Nephron (organoid): ENCODE data around the gene RSAD1.

ENCODE experiments used
- H3K27ac Mint-ChIP-seq, 3 experiments: 2 replicates each; pipeline ENCODE4 v1.8.0; 2020; ENCODE audit warnings: mixed read lengths in 3 of 3, mild to moderate bottlenecking in 2 of 3, moderate library complexity in 1 of 3
- H3K27me3 Mint-ChIP-seq: 2 replicates; pipeline ENCODE4 v1.8.0; 2021; ENCODE audit warnings: low read depth, mild to moderate bottlenecking, moderate library complexity, mixed read lengths
- H3K36me3 Mint-ChIP-seq: 2 replicates; pipeline ENCODE4 v1.8.0; 2020; ENCODE audit warnings: low read depth, mixed read lengths
- H3K4me1 Mint-ChIP-seq: 2 replicates; pipeline ENCODE4 v1.8.0; 2020; ENCODE audit warnings: mixed read lengths
- H3K4me3 Mint-ChIP-seq, 3 experiments: 2 replicates each; pipeline ENCODE4 v1.8.0; 2020; ENCODE audit warnings: mild to moderate bottlenecking in 3 of 3, mixed read lengths in 3 of 3, moderate library complexity in 2 of 3
- H3K9me3 Mint-ChIP-seq: 2 replicates; pipeline ENCODE4 v1.8.0; 2020; ENCODE audit warnings: mixed read lengths
- CTCF ChIP-seq, 3 experiments: fragments of 200-600 bp; sonication (generic); IDR thresholded peaks; one replicate each; pipeline ENCODE4 v1.5.0; 2021; ENCODE audit warnings: antibody characterized with exemption in 3 of 3; ENCODE audit not compliant: unreplicated experiment in 3 of 3

Gene RSAD1

DNA sequence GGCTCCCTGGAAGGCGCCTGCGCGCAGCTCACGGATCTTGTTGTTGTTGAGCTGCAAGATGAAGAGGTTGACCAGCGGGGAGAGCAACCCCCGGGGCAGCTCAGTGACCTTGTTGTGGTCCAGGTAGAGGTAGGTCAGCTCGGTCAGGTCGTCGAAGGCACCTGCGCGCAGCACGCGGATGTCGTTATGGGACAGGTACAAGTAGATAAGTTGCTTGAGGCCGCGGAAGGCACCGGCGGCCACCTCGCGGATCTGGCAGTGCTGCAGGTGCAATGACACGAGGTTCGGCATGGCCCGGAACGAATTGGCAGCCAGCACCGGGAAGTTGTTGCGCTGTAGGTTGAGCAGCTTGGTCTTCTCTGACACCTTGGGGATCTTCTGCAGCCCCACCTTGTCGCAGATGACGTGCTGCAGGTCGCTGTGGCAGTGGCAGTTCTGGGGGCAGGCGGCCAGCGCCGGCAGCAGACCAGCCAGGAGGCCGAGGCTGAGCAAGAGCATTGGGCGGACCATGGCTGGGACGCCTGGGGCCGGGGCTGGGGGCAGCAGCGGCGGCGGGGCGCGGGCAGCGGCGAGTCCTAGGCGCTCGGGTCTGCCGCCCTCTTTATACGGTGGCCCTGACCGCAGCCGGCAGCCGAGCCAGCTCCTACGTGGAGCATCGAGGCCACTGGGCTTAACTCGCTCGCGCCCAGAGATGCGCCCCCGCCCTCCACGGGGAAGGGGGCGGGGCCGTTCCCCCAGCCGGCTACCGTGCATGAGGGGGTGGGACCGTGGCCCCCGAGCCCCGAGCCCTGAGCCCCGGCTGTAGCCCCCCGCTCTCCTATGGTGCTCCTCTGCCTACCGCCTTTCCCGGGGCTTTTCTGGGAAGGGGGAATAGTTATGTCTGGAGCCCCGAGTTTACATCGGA, 10.1 kb upstream of the RSAD1 start, which contains the start of gene CHAD:
TSS of gene CHAD (minus strand) at position 577 of the 904 bp plus-strand sequence. CDS start at position 510, 67 bp downstream.
- H3K27me3 Mint-ChIP-seq = peaks cover 57% of the 10 kb centered on the region
- TF ChIP-seq CTCF (IDR thresholded peaks at IDR 0.05; ENCODE audit: unreplicated experiment in 3 of 3) = no peak
- peaks cover 44% of the 10 kb centered on the region for H3K4me1 Mint-ChIP-seq
- H3K27ac Mint-ChIP-seq = no peak within 1 kb of the TSS
- H3K4me3 Mint-ChIP-seq = peak within 1 kb of the TSS; percentile 65 to 70 (median 66)
- no peaks in the 10 kb centered on the region for H3K9me3 Mint-ChIP-seq
- peaks cover 15% of the 10 kb centered on the region for H3K36me3 Mint-ChIP-seq

DNA sequence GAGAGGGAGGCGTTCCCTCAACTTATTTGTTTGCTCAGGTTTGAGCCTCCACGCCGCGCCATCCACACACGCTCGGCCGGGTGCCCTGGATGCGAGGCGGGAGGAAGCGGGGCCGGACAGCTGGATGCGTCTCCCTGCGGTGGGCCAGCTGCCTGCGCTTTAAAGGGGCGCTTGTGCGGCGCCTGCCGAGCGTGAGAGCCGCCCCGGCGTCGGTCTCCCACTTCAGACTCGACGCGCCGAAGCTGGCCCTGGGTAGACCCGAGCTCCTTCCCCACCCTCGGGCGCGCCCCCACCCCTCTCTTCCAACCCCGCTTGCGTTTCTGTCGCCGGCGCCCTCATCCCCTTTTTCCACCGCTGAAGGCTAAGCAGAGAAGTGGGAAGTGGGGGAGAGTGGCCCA, 9.5 kb upstream of the RSAD1 start:
- Mint-ChIP-seq H3K27me3 (peaks cover 57% of the 10 kb centered on the region), H3K36me3 (peaks cover 17% of the 10 kb centered on the region), H3K4me1 (peaks cover 47% of the 10 kb centered on the region), H3K9me3 (no peaks in the 10 kb centered on the region), H3K27ac (no peak overlapping the region), H3K4me3 (peak overlapping the region in 2 of 3 experiments; percentile 32 to 34)
- no peak for TF ChIP-seq CTCF (IDR thresholded peaks at IDR 0.05; ENCODE audit: unreplicated experiment in 3 of 3)

- H3K4me1 Mint-ChIP-seq = peaks cover 47% of the 10 kb centered on the region
- no peak overlapping the region for H3K27ac Mint-ChIP-seq
- peak overlapping the region in 1 of 3 experiments; percentile 32 for H3K4me3 Mint-ChIP-seq
- no peak for TF ChIP-seq CTCF (IDR thresholded peaks at IDR 0.05; ENCODE audit: unreplicated experiment in 3 of 3)
- peaks cover 60% of the 10 kb centered on the region for H3K27me3 Mint-ChIP-seq
- no peaks in the 10 kb centered on the region for H3K9me3 Mint-ChIP-seq
- H3K36me3 Mint-ChIP-seq = peaks cover 17% of the 10 kb centered on the region
Measured at GRCh38 chr17:50469671-50470305, 8.9 kb upstream of the RSAD1 start.

DNA sequence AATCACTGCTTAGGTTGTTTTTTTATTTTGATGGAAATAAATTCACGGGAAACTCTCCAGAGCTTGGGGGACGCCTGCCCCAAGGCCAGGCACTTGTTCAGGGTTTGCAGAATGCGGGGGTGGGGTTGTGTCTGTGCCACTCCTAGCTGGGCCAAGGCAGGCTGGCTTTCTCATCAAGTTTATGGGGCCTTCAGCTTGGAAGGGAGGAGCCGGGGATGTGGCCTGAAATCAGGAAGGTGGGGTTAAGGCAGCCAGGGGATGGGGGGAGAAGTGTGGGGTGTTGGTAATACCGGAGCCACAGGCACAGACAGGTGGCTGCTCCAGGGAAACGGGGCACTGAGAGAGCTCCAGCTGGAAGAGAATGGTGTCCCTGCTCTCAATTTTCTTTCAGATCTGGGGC, 8.2 kb upstream of the RSAD1 start:
- Mint-ChIP-seq H3K9me3 (no peaks in the 10 kb centered on the region), H3K27ac (no peak overlapping the region), H3K27me3 (peaks cover 62% of the 10 kb centered on the region), H3K4me1 (peaks cover 47% of the 10 kb centered on the region), H3K4me3 (peak overlapping the region; percentile 10 to 65 (median 46)), H3K36me3 (peaks cover 20% of the 10 kb centered on the region)
- no peak for TF ChIP-seq CTCF (IDR thresholded peaks at IDR 0.05; ENCODE audit: unreplicated experiment in 3 of 3)

- no peak for TF ChIP-seq CTCF (IDR thresholded peaks at IDR 0.05; ENCODE audit: unreplicated experiment in 3 of 3)
- peak overlapping the region; percentile 12 to 52 (median 41) for H3K4me3 Mint-ChIP-seq
- H3K4me1 Mint-ChIP-seq = peaks cover 47% of the 10 kb centered on the region
- peaks cover 65% of the 10 kb centered on the region for H3K27me3 Mint-ChIP-seq
- no peaks in the 10 kb centered on the region for H3K9me3 Mint-ChIP-seq
- H3K36me3 Mint-ChIP-seq = peaks cover 17% of the 10 kb centered on the region
- H3K27ac Mint-ChIP-seq = peak overlapping the region in 2 of 3 experiments; percentile 78 to 90
Measured at GRCh38 chr17:50471009-50471905, 7.4 kb upstream of the RSAD1 start.
